GM12801 (cell line): ENCODE results near the gene CHST8.

Source experiments
- CTCF ChIP-seq: IDR thresholded peaks from one replicate; pipeline ENCODE4 v1.5.1; 2011; ENCODE audit warnings: control low read depth; ENCODE audit not compliant: insufficient read length; ENCODE audit errors: extremely low read depth

CHST8 gene

GRCh38 chr19:33647146-33647545 is 25.4 kb downstream of the CHST8 start:
- TF ChIP-seq CTCF, result no peak

GRCh38 chr19:33649627-33650305 is 28.0 kb downstream of the CHST8 start:
- TF ChIP-seq CTCF, result no peak

GRCh38 chr19:33653684-33654083 is 31.9 kb downstream of the CHST8 start:
- TF ChIP-seq CTCF, result no peak

GRCh38 chr19:33654840-33655508 is 33.2 kb downstream of the CHST8 start:
- TF ChIP-seq CTCF, result no peak

- no peak for TF ChIP-seq CTCF
Measured at GRCh38 chr19:33659835-33660234, 38.1 kb downstream of the CHST8 start.

GRCh38 chr19:33660410-33661124 is 38.8 kb downstream of the CHST8 start:
- no peak for TF ChIP-seq CTCF

- no peak for TF ChIP-seq CTCF
Measured at GRCh38 chr19:33661336-33661735, 39.6 kb downstream of the CHST8 start.
